Measurements from ENCODE around the gene IRAK2. TPM values are rescaled to one million over a fixed set of nuclear protein-coding genes. Genes with fewer than 3 reads are reported as not detected.

Gene IRAK2
- total RNA-seq, 4 donors from 2014 or later = 3.6 to 13.6 (median 7.4) TPM

DNA sequence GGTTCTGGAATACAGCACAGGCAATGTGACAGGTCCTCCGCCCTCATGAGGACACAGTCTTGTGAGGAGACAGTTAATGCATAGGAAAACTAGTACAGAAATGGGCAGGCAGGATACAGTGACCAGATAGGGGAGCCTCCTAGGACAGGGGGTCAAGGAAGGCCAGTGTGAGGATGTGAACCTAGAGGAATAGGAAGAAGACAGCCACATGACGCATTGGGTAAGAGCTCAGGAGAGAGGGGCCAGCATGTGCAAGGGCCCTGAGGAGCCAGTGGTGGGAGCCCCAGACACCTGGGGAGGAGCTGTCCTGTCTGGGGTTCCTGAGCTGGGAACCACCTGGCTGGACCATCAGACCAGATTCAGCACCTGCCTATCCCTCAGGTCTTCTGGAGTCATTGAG is 15.6 kb downstream of the IRAK2 start:
- peaks cover 16% of the 10 kb centered on the region for H3K36me3 ChIP-seq
- DNase-seq (ENCODE audit: low spot score in 2 of 2) = no peak
- H3K9me3 ChIP-seq = no peaks in the 10 kb centered on the region
- TF ChIP-seq, protein P1, sequence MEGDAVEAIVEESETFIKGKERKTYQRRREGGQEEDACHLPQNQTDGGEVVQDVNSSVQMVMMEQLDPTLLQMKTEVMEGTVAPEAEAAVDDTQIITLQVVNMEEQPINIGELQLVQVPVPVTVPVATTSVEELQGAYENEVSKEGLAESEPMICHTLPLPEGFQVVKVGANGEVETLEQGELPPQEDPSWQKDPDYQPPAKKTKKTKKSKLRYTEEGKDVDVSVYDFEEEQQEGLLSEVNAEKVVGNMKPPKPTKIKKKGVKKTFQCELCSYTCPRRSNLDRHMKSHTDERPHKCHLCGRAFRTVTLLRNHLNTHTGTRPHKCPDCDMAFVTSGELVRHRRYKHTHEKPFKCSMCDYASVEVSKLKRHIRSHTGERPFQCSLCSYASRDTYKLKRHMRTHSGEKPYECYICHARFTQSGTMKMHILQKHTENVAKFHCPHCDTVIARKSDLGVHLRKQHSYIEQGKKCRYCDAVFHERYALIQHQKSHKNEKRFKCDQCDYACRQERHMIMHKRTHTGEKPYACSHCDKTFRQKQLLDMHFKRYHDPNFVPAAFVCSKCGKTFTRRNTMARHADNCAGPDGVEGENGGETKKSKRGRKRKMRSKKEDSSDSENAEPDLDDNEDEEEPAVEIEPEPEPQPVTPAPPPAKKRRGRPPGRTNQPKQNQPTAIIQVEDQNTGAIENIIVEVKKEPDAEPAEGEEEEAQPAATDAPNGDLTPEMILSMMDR (IDR thresholded peaks at IDR 0.05) = no peak
- no peak for TF ChIP-seq POLR2A (IDR thresholded peaks at IDR 0.05)
- no peak for TF ChIP-seq POLR2AphosphoS5 (IDR thresholded peaks at IDR 0.05)
- no peak for TF ChIP-seq EP300 (IDR thresholded peaks at IDR 0.05)
- H3K4me3 ChIP-seq = no peak overlapping the region
- 96% methylated on average over 2 of the region's 2 CpGs for WGBS
- H3K27ac ChIP-seq = no peak overlapping the region
- no peaks in the 10 kb centered on the region for H3K27me3 ChIP-seq
- H3K4me1 ChIP-seq = no peaks in the 10 kb centered on the region

GRCh38 chr3:10180738-10181295 is 16.1 kb downstream of the IRAK2 start:
- Histone ChIP-seq H3K36me3 (peaks cover 16% of the 10 kb centered on the region), H3K27ac (no peak overlapping the region), H3K4me1 (peaks cover 2% of the 10 kb centered on the region), H3K27me3 (no peaks in the 10 kb centered on the region), H3K4me3 (no peak overlapping the region), H3K9me3 (no peaks in the 10 kb centered on the region)
- no peak for DNase-seq (ENCODE audit: low spot score in 2 of 2)
- 83% methylated on average over 4 of the region's 10 CpGs for WGBS
- no peak for TF ChIP-seq EP300 (IDR thresholded peaks at IDR 0.05)

DNA sequence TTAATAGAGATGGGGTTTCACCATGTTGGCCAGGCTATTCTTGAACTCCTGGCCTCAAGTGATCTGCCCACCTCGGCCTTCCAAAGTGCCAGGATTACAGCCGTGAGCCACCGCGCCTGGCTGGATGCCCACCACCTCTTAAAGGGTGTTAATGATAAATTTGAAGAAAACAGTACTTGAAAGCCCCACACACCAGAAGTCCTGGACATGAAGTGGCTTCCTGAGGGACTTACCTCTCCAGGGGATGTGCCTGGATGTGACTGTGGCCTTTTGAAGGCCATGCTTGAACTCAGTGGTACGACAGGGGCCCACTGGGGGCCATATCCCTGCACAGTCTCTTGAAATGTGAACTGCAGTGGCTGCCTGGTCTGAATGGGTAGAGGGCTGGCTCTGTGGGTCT is 18.2 kb downstream of the IRAK2 start:
- H3K27ac ChIP-seq = no peak overlapping the region
- 88% methylated on average over 5 of the region's 5 CpGs for WGBS
- no peak for DNase-seq (ENCODE audit: low spot score in 2 of 2)
- no peak overlapping the region for H3K4me3 ChIP-seq
- H3K4me1 ChIP-seq = peaks cover 22% of the 10 kb centered on the region
- H3K27me3 ChIP-seq = no peaks in the 10 kb centered on the region
- no peaks in the 10 kb centered on the region for H3K9me3 ChIP-seq
- H3K36me3 ChIP-seq = peaks cover 10% of the 10 kb centered on the region
- TF ChIP-seq, protein P1 (IDR thresholded peaks at IDR 0.05) = no peak
- TF ChIP-seq EP300 (IDR thresholded peaks at IDR 0.05) (no peak), POLR2A (IDR thresholded peaks at IDR 0.05) (no peak), POLR2AphosphoS5 (IDR thresholded peaks at IDR 0.05) (no peak)

GRCh38 chr3:10184250-10184649 is 19.5 kb downstream of the IRAK2 start:
- H3K4me3 ChIP-seq = no peak overlapping the region
- H3K4me1 ChIP-seq = peaks cover 33% of the 10 kb centered on the region
- no peaks in the 10 kb centered on the region for H3K9me3 ChIP-seq
- TF ChIP-seq EP300 (IDR thresholded peaks at IDR 0.05) = no peak
- no peak for TF ChIP-seq POLR2AphosphoS5 (IDR thresholded peaks at IDR 0.05)
- TF ChIP-seq POLR2A (IDR thresholded peaks at IDR 0.05) = no peak
- TF ChIP-seq, protein P1 (IDR thresholded peaks at IDR 0.05) = no peak
- peaks cover 8% of the 10 kb centered on the region for H3K36me3 ChIP-seq
- DNase-seq (ENCODE audit: low spot score in 2 of 2) = no peak
- no peak overlapping the region for H3K27ac ChIP-seq
- no peaks in the 10 kb centered on the region for H3K27me3 ChIP-seq
- WGBS = 80% methylated on average over 2 of the region's 2 CpGs

DNA sequence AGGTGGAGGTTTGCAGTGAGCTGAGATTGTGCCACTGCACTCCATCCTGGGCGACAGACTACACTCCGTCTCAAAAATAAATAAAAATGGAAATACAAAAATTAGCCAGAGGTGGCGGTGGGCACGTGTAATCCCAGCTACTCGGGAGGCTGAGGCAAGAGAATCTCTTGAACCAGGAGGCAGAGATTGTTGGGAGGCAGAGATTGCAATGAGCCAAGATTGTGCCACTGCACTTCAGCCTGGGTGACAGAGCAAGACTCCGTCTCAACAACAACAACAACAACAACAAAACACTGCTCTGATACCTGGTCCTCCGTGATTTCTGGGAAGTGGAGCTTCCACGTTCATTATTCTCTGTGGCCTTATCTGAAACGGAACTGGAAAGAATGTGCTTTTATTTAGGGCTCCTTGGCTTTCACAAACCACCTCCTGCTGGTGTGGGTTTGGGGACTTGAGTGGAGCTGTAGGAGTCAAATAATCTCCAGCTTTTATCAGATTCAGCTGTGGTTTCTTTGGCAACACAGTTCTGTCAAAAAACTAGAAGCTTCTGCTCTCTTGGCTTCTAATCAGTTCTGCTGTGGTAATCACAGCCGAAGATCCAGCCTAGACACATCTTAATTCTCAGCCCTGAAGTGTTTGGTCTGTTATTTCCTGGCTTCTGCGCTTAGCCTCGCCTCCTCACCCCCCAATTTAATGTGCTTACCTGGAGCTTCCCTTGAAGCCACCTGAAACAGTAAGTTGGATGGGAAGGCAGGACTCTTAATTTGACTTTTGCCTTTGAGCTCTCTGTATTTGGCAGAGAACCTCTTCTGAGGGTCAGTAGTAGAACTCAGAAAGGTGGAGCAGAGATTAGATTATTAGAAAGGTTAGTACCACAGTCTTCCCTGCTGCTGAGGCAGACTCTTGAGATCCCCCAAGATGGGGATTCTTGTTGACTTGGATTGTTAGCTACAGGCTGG is 21.4 kb downstream of the IRAK2 start:
- H3K27ac ChIP-seq = no peak overlapping the region
- H3K4me3 ChIP-seq = no peak overlapping the region
- no peaks in the 10 kb centered on the region for H3K9me3 ChIP-seq
- DNase-seq (ENCODE audit: low spot score in 2 of 2) = no peak
- peaks cover 52% of the 10 kb centered on the region for H3K4me1 ChIP-seq
- H3K27me3 ChIP-seq = no peaks in the 10 kb centered on the region
- no peaks in the 10 kb centered on the region for H3K36me3 ChIP-seq
- TF ChIP-seq, protein P1 (IDR thresholded peaks at IDR 0.05) = no peak
- no peak for TF ChIP-seq EP300 (IDR thresholded peaks at IDR 0.05)
- TF ChIP-seq POLR2A (IDR thresholded peaks at IDR 0.05) = no peak
- no peak for TF ChIP-seq POLR2AphosphoS5 (IDR thresholded peaks at IDR 0.05)
- 51% methylated on average over 12 of the region's 12 CpGs for WGBS

All from suprapubic skin (tissue), 4 donors.